B cell (primary cell): ENCODE data around the gene CRIM1. TPM values are rescaled to one million over a fixed set of nuclear protein-coding genes. Genes with fewer than 3 reads are reported as not detected.

Source experiments
- ATAC-seq: fragments of 200-7000 bp; cut with Tn5 transposase; one replicate; pipeline ENCODE4 v1.10.0; 2021; ENCODE audit warnings: low read depth, mild to moderate bottlenecking, moderate number of reproducible peaks, moderate library complexity
- CTCF ChIA-PET: fragments of 350-600 bp; sonication (Branson Sonifier 250); formaldehyde crosslinking; loops from one replicate; lab custom pipeline; 2021; ENCODE audit warnings: antibody characterized with exemption, inconsistent platforms; lab: Charles Lee
- POLR2A ChIA-PET: fragments of 350-600 bp; sonication (Branson Sonifier 250); formaldehyde crosslinking; loops from one replicate; lab custom pipeline; 2021; ENCODE audit warnings: antibody characterized with exemption; lab: Charles Lee
- DNase-seq: peaks from one replicate; pipeline ENCODE4 v3.0.0; 2013
- H2AFZ ChIP-seq: 2 replicates; pipeline ENCODE4 v1.6.1; 2012; ENCODE audit warnings: mild to moderate bottlenecking, low read depth, low read length; ENCODE audit not compliant: insufficient read depth, poor library complexity, severe bottlenecking
- H3K27ac ChIP-seq, 2 donors: 1 replicate in 1 of 2; 2 replicates in 1 of 2; pipeline ENCODE4 v1.5.1; 2012 to 2013; ENCODE audit warnings: low read length in 2 of 2, mild to moderate bottlenecking in 2 of 2, moderate library complexity in 1 of 2
- H3K27me3 ChIP-seq, 4 experiments: fragments of 200-600 bp in 1 of 4; sonication (generic) in 1 of 4; replicated peaks in 1 of 4; 1 replicate in 2 of 4; 2 replicates in 2 of 4; pipeline versions ENCODE4 v1.6.1 to v1.7.0; 2013 to 2016; ENCODE audit warnings: low read length in 3 of 4, mild to moderate bottlenecking in 2 of 4, mixed read lengths in 1 of 4, moderate library complexity in 1 of 4; ENCODE audit not compliant: insufficient read depth in 4 of 4, control insufficient read depth in 3 of 4; ENCODE audit errors: control extremely low read depth in 1 of 4
- H3K36me3 ChIP-seq, 2 experiments: replicated peaks in 1 of 2; 1 replicate in 1 of 2; 2 replicates in 1 of 2; pipeline versions ENCODE4 v1.6.1 to v1.7.1; 2013; ENCODE audit warnings: low read length in 1 of 2; ENCODE audit not compliant: insufficient read depth in 2 of 2, control insufficient read depth in 1 of 2; ENCODE audit errors: control extremely low read depth in 1 of 2, extremely low read depth in 1 of 2
- H3K4me1 ChIP-seq, 2 donors: fragments of 200-600 bp in 1 of 2; sonication (generic) in 1 of 2; 1 replicate in 1 of 2; 2 replicates in 1 of 2; pipeline versions ENCODE4 v1.5.1 to v1.6.1; 2013 to 2017; ENCODE audit warnings: low read length in 2 of 2; ENCODE audit not compliant: control insufficient read depth in 2 of 2, insufficient read depth in 2 of 2
- H3K4me2 ChIP-seq: replicated peaks from 2 replicates; pipeline ENCODE3; 2012; ENCODE audit warnings: mild to moderate bottlenecking, low read depth, low read length; ENCODE audit not compliant: poor library complexity, severe bottlenecking
- H3K4me3 ChIP-seq, 5 experiments: fragments of 200-600 bp in 1 of 5; sonication (generic) in 1 of 5; 1 replicate in 3 of 5; 2 replicates in 2 of 5; pipeline versions ENCODE4 v1.5.1 to v1.7.0; 2011 to 2016; ENCODE audit warnings: low read length in 4 of 5, mild to moderate bottlenecking in 4 of 5, low read depth in 2 of 5, control low read depth in 1 of 5, moderate library complexity in 1 of 5; ENCODE audit not compliant: insufficient read depth in 1 of 5; ENCODE audit errors: control extremely low read depth in 1 of 5, extremely low read depth in 1 of 5
- H3K79me2 ChIP-seq: fragments of 200-600 bp; sonication (generic); one replicate; pipeline ENCODE4 v1.6.0; 2016; ENCODE audit warnings: low read length; ENCODE audit not compliant: control insufficient read depth, insufficient read depth
- H3K9ac ChIP-seq: fragments of 200-600 bp; sonication (generic); 2 replicates; pipeline ENCODE4 v1.6.1; 2017; ENCODE audit warnings: mild to moderate bottlenecking, low read length, moderate library complexity
- H3K9me3 ChIP-seq, 3 donors: one replicate each; pipeline versions ENCODE4 v1.6.1 to v1.7.1; 2013; ENCODE audit warnings: low read length in 2 of 3; ENCODE audit not compliant: control insufficient read depth in 2 of 3, insufficient read depth in 1 of 3; ENCODE audit errors: control extremely low read depth in 1 of 3
- H4K20me1 ChIP-seq: 2 replicates; pipeline ENCODE4 v1.6.0; 2012; ENCODE audit warnings: mild to moderate bottlenecking, low read length; ENCODE audit not compliant: insufficient read depth, control insufficient read depth, poor library complexity, severe bottlenecking
- H3K27ac Mint-ChIP-seq: one replicate; pipeline ENCODE4 v1.8.0; 2021; ENCODE audit warnings: mixed read lengths
- H3K27me3 Mint-ChIP-seq: one replicate; pipeline ENCODE4 v1.8.0; 2021; ENCODE audit warnings: mixed read lengths
- H3K4me1 Mint-ChIP-seq: one replicate; pipeline ENCODE4 v1.8.0; 2021; ENCODE audit warnings: mixed read lengths
- H3K4me3 Mint-ChIP-seq: one replicate; pipeline ENCODE4 v1.8.0; 2021; ENCODE audit warnings: mixed read lengths
- H3K9me3 Mint-ChIP-seq: one replicate; pipeline ENCODE4 v1.8.0; 2022; ENCODE audit warnings: mixed read lengths; ENCODE audit not compliant: insufficient read depth
- CTCF ChIP-seq: fragments of 200-600 bp; IDR thresholded peaks from one replicate; pipeline ENCODE4 v1.8.0; 2022; ENCODE audit warnings: antibody characterized with exemption, mild to moderate bottlenecking
- EZH2 ChIP-seq: IDR thresholded peaks from 2 replicates; pipeline ENCODE4 v1.6.1; 2012; ENCODE audit warnings: borderline replicate concordance, low read depth, mild to moderate bottlenecking, moderate library complexity, low read length; ENCODE audit not compliant: insufficient read depth, poor library complexity, severe bottlenecking
- WGBS: methylation state at CpG from one replicate; pipeline ENCODE4 v1.1.5; 2013; ENCODE audit warnings: missing lambda C conversion rate; ENCODE audit not compliant: insufficient coverage; 5-methylcytosine and 5-hydroxymethylcytosine counted together
- intact Hi-C: fragments of 100-400 bp; cut with micrococcal nuclease; formaldehyde crosslinking; loops from one replicate; pipeline ENCODE4 v1.10.0; 2022
- polyA plus RNA-seq: library from polyadenylated mRNA; depleted of rRNA; stranded (reverse); fragments of >200 nt; gene quantifications from 2 replicates; pipeline ENCODE4 v1.2.3, GENCODE V29; 2012
- total RNA-seq, 2 donors: library from RNA; stranded (reverse); fragments of 120-200 nt in 1 of 2; gene quantifications; 1 replicate in 1 of 2; 2 replicates in 1 of 2; pipeline versions ENCODE4 v1.2.3 to v1.2.4, GENCODE V29; 2013 to 2022

The CRIM1 gene
- total and polyA plus RNA-seq, 2 donors (not counting 1 experiment from before 2014, with no cell fraction given) = 1.3 to 5.0 TPM

DNA sequence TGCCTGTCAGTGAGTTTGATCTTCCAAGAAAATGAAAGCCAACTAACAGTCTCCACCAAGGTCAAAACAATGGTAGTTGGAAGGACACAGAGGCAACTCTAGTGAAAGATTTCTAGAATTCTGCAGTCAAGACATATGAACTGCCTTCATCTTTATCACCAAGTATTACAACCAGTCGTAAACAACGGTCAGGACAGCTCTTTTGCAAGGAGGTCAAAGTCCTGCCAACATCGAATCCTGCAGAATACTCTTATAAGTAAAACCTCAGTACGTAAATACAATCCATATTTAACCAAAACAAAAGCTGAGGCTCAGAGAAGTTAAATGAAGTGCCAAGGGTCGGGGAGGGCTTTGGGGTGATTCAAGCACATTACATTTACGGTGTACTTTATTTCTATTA, 239.3 kb downstream of the CRIM1 start:
- no peak overlapping the region for H2AFZ ChIP-seq
- H3K27ac Mint-ChIP-seq = no peak overlapping the region
- H3K4me1 Mint-ChIP-seq = peaks cover 39% of the 10 kb centered on the region
- H3K4me3 ChIP-seq = no peak overlapping the region
- DNase-seq (no peak), ATAC-seq (no peak)
- H3K4me2 ChIP-seq = no peak overlapping the region
- peaks cover 4 to 10% of the 10 kb centered on the region in 2 experiments for H3K36me3 ChIP-seq
- no peaks in the 10 kb centered on the region for H3K9me3 Mint-ChIP-seq
- ChIA-PET CTCF (no interaction called here), POLR2A (no interaction called here)
- intact Hi-C loops = loop anchor here (5.0 kb wide), 1 partner anchor 1782 kb away; the partner anchor contains the start of gene ATL2
- H3K79me2 ChIP-seq = peaks cover 45% of the 10 kb centered on the region
- WGBS = 100% methylated on average over 2 of the region's 6 CpGs
- H3K27me3 Mint-ChIP-seq = no peaks in the 10 kb centered on the region
- no peak for TF ChIP-seq CTCF
- TF ChIP-seq EZH2 = no peak
- no peaks in the 10 kb centered on the region for H3K27me3 ChIP-seq
- H3K4me1 ChIP-seq = peaks cover 11 to 18% of the 10 kb centered on the region in 2 donors
- H3K9ac ChIP-seq = no peak overlapping the region
- H3K9me3 ChIP-seq = no peaks in the 10 kb centered on the region
- peaks cover 15% of the 10 kb centered on the region for H4K20me1 ChIP-seq
- H3K4me3 Mint-ChIP-seq = no peak overlapping the region
- H3K27ac ChIP-seq = no peak overlapping the region

- Histone ChIP-seq H3K4me2 (peak overlapping the region; percentile 73), H3K36me3 (peaks cover 0 to 2% of the 10 kb centered on the region in 2 experiments), H3K9ac (no peak overlapping the region), H3K9me3 (no peaks in the 10 kb centered on the region), H4K20me1 (peaks cover 15% of the 10 kb centered on the region), H3K27me3 (no peaks in the 10 kb centered on the region), H3K79me2 (peaks cover 40% of the 10 kb centered on the region), H3K27ac (no peak overlapping the region), H2AFZ (no peak overlapping the region), H3K4me3 (no peak overlapping the region), H3K4me1 (peaks cover 11 to 18% of the 10 kb centered on the region in 2 donors)
- 99% methylated on average over 9 of the region's 12 CpGs for WGBS
- Mint-ChIP-seq H3K27me3 (no peaks in the 10 kb centered on the region), H3K4me1 (peaks cover 39% of the 10 kb centered on the region), H3K9me3 (no peaks in the 10 kb centered on the region), H3K27ac (no peak overlapping the region), H3K4me3 (peak overlapping the region; percentile 96)
- ChIA-PET CTCF (no interaction called here), POLR2A (no interaction called here)
- DNase-seq (peak; percentile 4), ATAC-seq (no peak)
- TF ChIP-seq CTCF = no peak
- no peak for TF ChIP-seq EZH2
- intact Hi-C loops = loop anchor here (5.0 kb wide), 1 partner anchor 1781 kb away; the partner anchor contains the start of gene ATL2
Observed at GRCh38 chr2:36596397-36596796, 240.8 kb downstream of the CRIM1 start.
